Heart right ventricle (tissue), 16 donors: Measurements from ENCODE around the gene SPTLC2. TPM values are rescaled to one million over a fixed set of nuclear protein-coding genes. Genes with fewer than 3 reads are reported as not detected.
A peak's percentile ranks its signal among the peaks of the same experiment; 100 is the strongest.

Experiments
- ATAC-seq, 8 donors: fragments of 200-7000 bp; cut with Tn5 transposase; one replicate each; pipeline ENCODE4 v1.9.1; 2020; ENCODE audit warnings: mild to moderate bottlenecking in 8 of 8, moderate library complexity in 8 of 8, moderate number of reproducible peaks in 1 of 8
- DNase-seq, 2 donors: peaks; one replicate each; pipeline ENCODE4 v3.0.0-alpha.2; 2020
- H3K27ac ChIP-seq, 10 donors: fragments of 200-600 bp; sonication (generic) in 2 of 10; one replicate each; pipeline versions ENCODE4 v1.5.0 to v1.8.0; 2020 to 2022; ENCODE audit warnings: mild to moderate bottlenecking in 3 of 10
- H3K27me3 ChIP-seq, 7 donors: fragments of 200-600 bp; one replicate each; pipeline ENCODE4 v1.8.0; 2021 to 2022; ENCODE audit warnings: mild to moderate bottlenecking in 2 of 7
- H3K36me3 ChIP-seq, 9 donors: fragments of 200-600 bp; sonication (generic) in 1 of 9; one replicate each; pipeline versions ENCODE4 v1.5.0 to v1.8.0; 2020 to 2022; ENCODE audit warnings: mild to moderate bottlenecking in 2 of 9
- H3K4me1 ChIP-seq, 9 donors: fragments of 200-600 bp; sonication (generic) in 1 of 9; one replicate each; pipeline versions ENCODE4 v1.5.0 to v1.8.0; 2020 to 2022; ENCODE audit warnings: mild to moderate bottlenecking in 4 of 9
- H3K4me3 ChIP-seq, 10 donors: fragments of 200-600 bp; sonication (generic) in 2 of 10; one replicate each; pipeline versions ENCODE4 v1.5.0 to v1.8.0; 2020 to 2022; ENCODE audit warnings: mild to moderate bottlenecking in 7 of 10, moderate library complexity in 2 of 10
- H3K9me3 ChIP-seq, 11 donors: fragments of 200-600 bp in 10 of 11; sonication (generic) in 2 of 11; one replicate each; pipeline versions ENCODE4 v1.5.0 to v1.8.0; 2013 to 2022; ENCODE audit warnings: mild to moderate bottlenecking in 2 of 11, control low read depth in 1 of 11, moderate library complexity in 1 of 11
- WGBS, 2 donors: extraction: QIAGEN DNeasy Blood & Tissue Kit; methylation state at CpG; one replicate each; pipeline ENCODE4 v1.1.7; 2013; ENCODE audit warnings: inconsistent platforms in 1 of 2; 5-methylcytosine and 5-hydroxymethylcytosine counted together
- intact Hi-C, 10 donors: fragments of 100-400 bp; cut with DNase I; formaldehyde crosslinking; loops; one replicate each; pipeline versions ENCODE4 v1.11.1 to v1.14.2; 2022
- polyA plus RNA-seq, 2 donors: library from polyadenylated mRNA; stranded (reverse); fragments of 200-250 nt; gene quantifications; one replicate each; pipeline ENCODE4 v1.2.3, GENCODE V29; 2013
- total RNA-seq, 10 donors: library from RNA; stranded (reverse); fragmentation: NEBNext Ultra II Directional in 3 of 10; extraction: Animal tissue kit (Norgen Biotek cat#: 25700) in 3 of 10; gene quantifications; one replicate each; pipeline versions ENCODE4 v1.2.1 to v1.2.4, GENCODE V29; 2021 to 2023
- TF ChIP-seq, protein P1 (sequence below), 9 donors: fragments of 200-600 bp; sonication (generic) in 2 of 9; IDR thresholded peaks; one replicate each; pipeline versions ENCODE4 v1.5.0 to v1.8.0; 2021 to 2022; ENCODE audit warnings: antibody characterized with exemption in 9 of 9, mild to moderate bottlenecking in 5 of 9, moderate library complexity in 1 of 9
- donor health status: Arrhythmogenic right ventricular cardiomyopathy.
- donor health status: ischemic (EF 13 %, LVEDD 7.1; RV severe dilation, severe dysfunction).
- donor health status: healthy with polysubstance abuse.
- donor health status: DM: no; HTN: yes; CAD: no.
- donor health status: DM: no; HTN: no; CAD: no.
- donor health status: ischemic (EF 25% LVEDD 6.9; RV normal size, moderate dysfunction).
- donor health status: ischemic (EF 25% LVEDD 5.7; RV mildly dilated, moderate dysfunction).
- donor health status: healthy.
- donor health status: DM: yes; HTN: yes; CAD: no.
- donor health status: Ischemic cardiomyopathy.
- donor health status: ischemic (EF 35%, LVEDD 5.7; RV mildly dilated, moderate dysfunction).
- donor health status: nonischemic (EF 11% LVEDD 7.7; RV severe dilation, severe dysfunction).
- donor health status: DM: yes; HTN: yes; CAD: no.
- donor health status: PGD.
- donor health status: ischemic (EF 29% LVEDD 5.4; RV normal size, mild dysfunction).
- donor health status: nonischemic (EF 23%, LVEDD 6.1; RV moderate dilation, normal function).

SPTLC2 gene
- total and polyA plus RNA-seq, 12 donors, result 4.7 to 23.5 (median 12.7) TPM

DNA sequence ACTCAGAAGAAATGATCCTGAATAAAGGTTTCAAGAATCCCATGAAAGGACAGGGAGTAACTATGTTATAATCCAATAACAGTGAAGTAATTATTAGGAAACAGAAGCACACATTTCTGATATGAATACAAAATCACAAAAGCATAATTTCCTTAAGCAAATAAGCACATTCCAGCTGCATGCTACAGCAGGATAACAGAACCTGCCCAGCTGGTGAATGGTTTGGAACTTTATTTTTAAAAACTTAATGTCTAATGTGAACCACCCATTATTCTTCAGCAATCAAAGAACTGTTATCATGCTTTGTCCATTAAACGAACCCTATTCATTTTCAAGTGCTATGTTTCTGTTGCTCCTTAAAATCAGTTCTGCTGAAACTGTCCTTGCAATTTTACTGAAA, 13.4 kb downstream of the SPTLC2 start:
- DNase-seq, result no peak
- TF ChIP-seq, protein P1, sequence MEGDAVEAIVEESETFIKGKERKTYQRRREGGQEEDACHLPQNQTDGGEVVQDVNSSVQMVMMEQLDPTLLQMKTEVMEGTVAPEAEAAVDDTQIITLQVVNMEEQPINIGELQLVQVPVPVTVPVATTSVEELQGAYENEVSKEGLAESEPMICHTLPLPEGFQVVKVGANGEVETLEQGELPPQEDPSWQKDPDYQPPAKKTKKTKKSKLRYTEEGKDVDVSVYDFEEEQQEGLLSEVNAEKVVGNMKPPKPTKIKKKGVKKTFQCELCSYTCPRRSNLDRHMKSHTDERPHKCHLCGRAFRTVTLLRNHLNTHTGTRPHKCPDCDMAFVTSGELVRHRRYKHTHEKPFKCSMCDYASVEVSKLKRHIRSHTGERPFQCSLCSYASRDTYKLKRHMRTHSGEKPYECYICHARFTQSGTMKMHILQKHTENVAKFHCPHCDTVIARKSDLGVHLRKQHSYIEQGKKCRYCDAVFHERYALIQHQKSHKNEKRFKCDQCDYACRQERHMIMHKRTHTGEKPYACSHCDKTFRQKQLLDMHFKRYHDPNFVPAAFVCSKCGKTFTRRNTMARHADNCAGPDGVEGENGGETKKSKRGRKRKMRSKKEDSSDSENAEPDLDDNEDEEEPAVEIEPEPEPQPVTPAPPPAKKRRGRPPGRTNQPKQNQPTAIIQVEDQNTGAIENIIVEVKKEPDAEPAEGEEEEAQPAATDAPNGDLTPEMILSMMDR (IDR thresholded peaks at IDR 0.05), result no peak
- WGBS, 2 donors, result 45 to 61% methylated on average over 1 of the region's 1 CpG
- Histone ChIP-seq H3K27ac (no peak overlapping the region), H3K9me3 (no peaks in the 10 kb centered on the region), H3K36me3 (no peaks in the 10 kb centered on the region), H3K4me1 (peaks cover 5 to 75% (median 51%) of the 10 kb centered on the region in 9 donors), H3K27me3 (no peaks in the 10 kb centered on the region), H3K4me3 (no peak overlapping the region)
- no peak for ATAC-seq
- intact Hi-C loops, result loop anchor here in 1 of 10 donors (10.0 kb wide), 1 partner anchor 48 kb away; no protein-coding TSS in a partner anchor

DNA sequence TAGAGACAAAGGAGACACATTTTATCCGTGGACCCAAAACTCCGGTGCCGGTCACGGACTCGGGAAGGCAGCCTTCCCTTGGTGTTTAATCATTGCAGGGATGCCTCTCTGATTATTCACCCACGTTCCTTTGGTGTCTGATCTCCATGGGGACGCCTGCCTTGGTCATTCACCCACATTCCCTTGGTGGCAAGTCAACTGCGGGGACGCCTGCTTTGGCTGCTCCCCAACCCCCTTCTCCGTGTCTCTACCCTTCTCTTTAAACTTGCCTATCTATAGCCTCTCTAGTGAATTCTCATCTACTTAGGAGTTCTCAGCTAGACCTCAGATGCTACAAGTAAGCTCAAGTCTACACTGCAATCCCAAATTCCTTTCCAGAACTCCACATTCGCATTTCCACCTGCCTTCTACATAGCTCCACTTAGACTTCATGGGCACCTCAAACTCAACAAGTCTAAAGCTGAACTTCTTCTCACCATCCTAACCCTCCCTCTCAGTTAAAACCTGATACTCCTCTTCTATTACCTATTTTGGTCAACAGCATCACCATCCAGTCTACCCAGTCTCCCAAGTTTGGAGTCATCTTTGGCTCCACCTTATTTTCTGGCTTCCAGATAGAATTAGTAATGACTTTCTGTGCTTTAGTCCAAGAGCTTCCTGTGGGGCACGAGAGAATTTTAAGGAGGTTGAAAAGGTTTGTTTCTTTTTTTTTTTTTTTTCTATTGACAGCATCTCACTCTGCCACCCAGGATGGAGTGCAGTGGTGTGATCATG, 14.4 kb downstream of the SPTLC2 start:
- WGBS, 2 donors, result 94% methylated on average over 12 of the region's 12 CpGs
- TF ChIP-seq, protein P1 (IDR thresholded peaks at IDR 0.05), result no peak
- DNase-seq (no peak), ATAC-seq (no peak)
- H3K4me1 ChIP-seq, result peaks cover 5 to 65% (median 41%) of the 10 kb centered on the region in 9 donors
- intact Hi-C loops, result loop anchor here in 1 of 10 donors (10.0 kb wide), 1 partner anchor 47 kb away; no protein-coding TSS in a partner anchor
- H3K27me3 ChIP-seq, result no peaks in the 10 kb centered on the region
- no peaks in the 10 kb centered on the region for H3K9me3 ChIP-seq
- H3K4me3 ChIP-seq, result no peak overlapping the region
- H3K36me3 ChIP-seq, result peaks cover 0 to 3% (median under 1%) of the 10 kb centered on the region in 9 donors
- no peak overlapping the region for H3K27ac ChIP-seq

DNA sequence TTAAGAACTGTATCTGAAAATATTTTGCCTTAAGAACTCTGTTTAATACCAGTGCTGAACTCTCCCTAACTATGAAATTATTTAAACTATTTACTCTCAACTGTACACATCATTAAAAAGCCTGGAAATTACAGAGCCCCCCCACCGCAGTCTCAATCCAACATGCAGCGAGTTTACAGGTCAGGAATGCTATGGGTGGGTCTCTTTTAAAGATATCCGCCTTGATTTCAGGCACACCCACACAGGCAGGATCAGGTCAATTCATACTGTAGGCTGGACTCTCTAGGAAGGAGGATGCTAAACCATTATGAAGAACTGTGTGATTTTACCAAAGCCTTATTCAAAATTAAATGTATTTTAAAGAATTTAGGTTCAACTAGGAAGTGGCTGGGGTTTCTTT, 16.5 kb downstream of the SPTLC2 start:
- Histone ChIP-seq H3K4me1 (peaks cover 5 to 52% (median 36%) of the 10 kb centered on the region in 9 donors), H3K4me3 (no peak overlapping the region), H3K36me3 (peaks cover 0 to 25% (median 16%) of the 10 kb centered on the region in 9 donors), H3K9me3 (no peaks in the 10 kb centered on the region), H3K27ac (no peak overlapping the region), H3K27me3 (no peaks in the 10 kb centered on the region)
- TF ChIP-seq, protein P1 (IDR thresholded peaks at IDR 0.05), result no peak
- ATAC-seq, result peak in 6 of 8 donors; percentile 63 to 85 (median 72)
- 35 to 47% methylated on average over 3 of the region's 3 CpGs for WGBS, 2 donors
- intact Hi-C loops, result loop anchor here in 1 of 10 donors (10.0 kb wide), 1 partner anchor 45 kb away; no protein-coding TSS in a partner anchor
- DNase-seq, result no peak

DNA sequence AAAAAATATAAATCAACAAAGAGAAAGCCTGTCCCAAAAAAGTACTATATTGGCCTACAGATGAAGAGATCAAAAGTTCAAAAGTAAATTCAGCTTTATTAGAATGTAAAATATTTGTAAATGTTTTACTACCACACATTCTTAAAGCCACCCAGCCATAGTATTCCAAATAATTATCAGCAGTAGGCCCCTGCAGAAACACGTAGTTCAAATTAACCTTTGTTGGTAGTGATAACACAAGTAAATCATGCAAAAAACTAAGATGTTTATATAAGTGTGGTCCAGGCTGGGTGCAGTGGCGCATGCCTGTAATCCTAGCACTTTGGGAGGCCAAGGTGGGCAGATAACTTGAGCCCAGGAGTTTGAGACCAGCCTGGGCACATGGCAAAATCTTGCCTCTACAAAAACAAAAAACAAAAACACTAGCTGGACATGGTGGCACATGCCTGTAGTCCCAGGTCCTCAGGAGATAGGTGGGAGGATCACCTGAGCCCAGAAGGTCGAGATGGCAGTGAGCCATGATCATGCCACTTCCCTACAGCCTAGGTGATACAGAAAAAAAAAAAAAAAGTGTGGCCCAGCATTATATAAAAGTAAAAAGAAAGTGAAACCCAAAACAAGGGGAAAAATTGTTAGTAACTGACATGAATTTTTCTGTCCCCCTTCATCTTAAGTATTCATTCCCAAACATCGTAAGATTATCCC, 17.9 kb downstream of the SPTLC2 start:
- WGBS, 2 donors, result 65% methylated on average over 4 of the region's 4 CpGs
- TF ChIP-seq, protein P1 (IDR thresholded peaks at IDR 0.05), result no peak
- Histone ChIP-seq H3K4me1 (peaks cover 5 to 57% (median 41%) of the 10 kb centered on the region in 9 donors), H3K36me3 (peaks cover 0 to 34% (median 16%) of the 10 kb centered on the region in 9 donors), H3K4me3 (no peak overlapping the region), H3K27ac (peak overlapping the region in 3 of 10 donors; percentile 20 to 49 (median 33)), H3K9me3 (no peaks in the 10 kb centered on the region), H3K27me3 (no peaks in the 10 kb centered on the region)
- intact Hi-C loops, result no loop called here
- ATAC-seq (no peak), DNase-seq (no peak)
